HG02571 (cell line): Measurements from ENCODE around the gene OSTC.
"Not testable (repeated sequence)": the region's sequence is repeated elsewhere in the genome, so short reads cannot be mapped to it uniquely, and the experiment has no call there.

ENCODE experiments used
- ATAC-seq: cut with Tn5 transposase; IDR thresholded peaks from one replicate; pipeline ENCODE4 v1.9.1; 2021; ENCODE audit warnings: mild to moderate bottlenecking, moderate library complexity; ENCODE audit not compliant: unreplicated experiment

The OSTC gene

DNA sequence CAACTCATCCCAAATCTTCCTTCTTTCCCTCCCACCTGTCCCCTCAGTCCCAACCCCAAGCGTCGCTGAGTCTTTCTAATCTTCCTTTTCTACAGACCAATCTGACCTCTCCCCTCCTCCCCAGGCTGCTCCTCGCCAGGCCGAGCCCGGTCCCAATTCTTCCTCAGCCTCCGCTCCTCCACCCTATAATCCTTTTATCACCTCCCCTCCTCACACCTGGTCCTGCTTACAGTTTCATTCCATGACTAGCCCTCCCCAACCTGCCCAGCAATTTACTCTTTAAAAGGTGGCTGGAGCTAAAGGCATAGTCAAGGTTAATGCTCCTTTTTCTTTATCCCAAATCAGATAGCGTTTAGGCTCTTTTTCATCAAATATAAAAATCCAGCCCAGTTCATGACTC is 60.2 kb downstream of the OSTC start:
- not testable (repeated sequence) for ATAC-seq

DNA sequence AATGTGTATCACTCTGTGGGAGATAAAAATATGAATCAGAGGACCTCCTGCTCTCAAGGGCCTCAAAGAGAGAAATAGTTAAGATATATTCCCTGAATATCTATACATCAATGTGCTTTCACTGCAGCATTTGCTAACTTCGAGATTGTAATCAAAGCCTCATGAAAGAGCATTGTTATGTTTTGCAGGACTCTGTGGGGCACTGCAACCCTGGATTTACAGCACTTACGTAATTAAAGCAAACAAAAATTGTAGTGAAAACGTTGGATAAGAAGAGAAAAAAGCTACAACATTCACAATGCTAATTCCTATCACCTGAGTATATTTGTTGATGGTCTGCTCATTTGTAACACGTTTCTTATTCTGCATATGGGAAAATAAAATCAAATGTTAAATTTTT is 64.5 kb downstream of the OSTC start:
- no peak for ATAC-seq

DNA sequence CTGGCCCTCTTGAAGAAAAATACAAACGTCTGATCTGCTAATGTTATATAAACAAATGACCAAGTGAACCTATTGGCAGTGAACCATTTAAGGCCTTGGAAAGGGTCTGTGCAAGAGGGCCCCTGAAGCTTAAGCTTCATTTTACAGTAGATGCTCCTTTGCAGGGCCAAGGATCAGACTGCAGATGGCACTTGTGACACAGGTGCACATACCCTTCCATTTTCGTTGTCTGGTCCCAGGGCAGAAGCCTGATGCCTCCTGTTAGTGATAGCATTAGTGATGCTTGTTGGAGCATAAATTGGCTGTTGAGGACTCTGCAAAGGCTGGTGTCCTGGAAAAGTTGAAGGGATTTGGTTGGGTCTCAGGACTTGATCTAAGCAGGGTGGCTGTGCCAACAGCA is 65.9 kb downstream of the OSTC start:
- no peak for ATAC-seq

DNA sequence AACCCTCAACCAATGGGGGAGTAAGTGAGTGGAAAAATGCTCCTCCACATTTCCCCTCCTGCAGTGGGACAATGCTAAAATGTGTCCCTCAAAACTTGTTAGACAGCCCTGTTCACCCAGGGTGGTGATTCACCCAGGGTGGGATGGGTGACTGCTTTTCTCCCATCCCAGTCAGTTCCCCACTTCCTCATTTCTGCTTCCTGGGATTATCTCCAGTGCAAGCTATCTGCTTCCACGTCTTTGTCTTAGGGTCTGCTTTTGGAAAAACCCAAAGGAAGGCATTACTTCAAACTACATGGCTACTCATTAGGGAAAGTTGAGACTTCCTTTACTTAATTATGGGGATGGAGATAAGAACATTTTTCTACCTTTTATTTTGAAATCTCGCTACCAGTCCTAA is 67.0 kb downstream of the OSTC start:
- no peak for ATAC-seq
